Adrenal gland (tissue), 5 donors: ENCODE measurements around the gene CCNDBP1.

Source experiments
- CTCF ChIP-seq, 6 experiments: fragments of 450-650 bp in 4 of 6; fragments of 200-600 bp in 2 of 6; sonication (generic) in 1 of 6; IDR thresholded peaks; 1 replicate in 5 of 6; 2 replicates in 1 of 6; pipeline versions ENCODE4 v1.5.1 to v1.8.0; 2016 to 2021; ENCODE audit warnings: antibody characterized with exemption in 6 of 6, mild to moderate bottlenecking in 2 of 6, moderate library complexity in 1 of 6
- POLR2A ChIP-seq, 2 donors: fragments of 450-650 bp; IDR thresholded peaks; one replicate each; pipeline ENCODE4 v1.6.1; 2017; ENCODE audit warnings: antibody characterized with exemption in 2 of 2, mild to moderate bottlenecking in 2 of 2, moderate library complexity in 1 of 2
- donor health status: DM: no; HTN: no; CAD: no.

- TF ChIP-seq CTCF (IDR thresholded peaks at IDR 0.05) (no peak), POLR2A (IDR thresholded peaks at IDR 0.05) (no peak)
These were observed 27.1 kb downstream of the CCNDBP1 start for GRCh38 chr15:43212299-43212698.
